IPS-15b (cell line): ENCODE measurements around the gene HNRNPF.
"Not testable (repeated sequence)": the region's sequence is repeated elsewhere in the genome, so short reads cannot be mapped to it uniquely, and the experiment has no call there.

Experiments
- H3K27me3 ChIP-seq: one replicate; pipeline ENCODE4 v1.6.1; 2013; ENCODE audit warnings: low read length; ENCODE audit not compliant: control insufficient read depth, insufficient read depth
- H3K36me3 ChIP-seq: one replicate; pipeline ENCODE4 v1.6.1; 2013; ENCODE audit warnings: low read length; ENCODE audit not compliant: control insufficient read depth, insufficient read depth
- H3K4me1 ChIP-seq: one replicate; pipeline ENCODE4 v1.6.1; 2013; ENCODE audit warnings: mild to moderate bottlenecking, low read length; ENCODE audit not compliant: control insufficient read depth, insufficient read depth
- H3K4me3 ChIP-seq: one replicate; pipeline ENCODE4 v1.5.1; 2013; ENCODE audit warnings: low read depth, low read length
- H3K9ac ChIP-seq: one replicate; pipeline ENCODE4 v1.6.1; 2013; ENCODE audit warnings: low read depth, mild to moderate bottlenecking, low read length
- H3K9me3 ChIP-seq: one replicate; pipeline ENCODE4 v1.6.1; 2013; ENCODE audit warnings: mild to moderate bottlenecking, low read length; ENCODE audit not compliant: control insufficient read depth, insufficient read depth

HNRNPF gene

DNA sequence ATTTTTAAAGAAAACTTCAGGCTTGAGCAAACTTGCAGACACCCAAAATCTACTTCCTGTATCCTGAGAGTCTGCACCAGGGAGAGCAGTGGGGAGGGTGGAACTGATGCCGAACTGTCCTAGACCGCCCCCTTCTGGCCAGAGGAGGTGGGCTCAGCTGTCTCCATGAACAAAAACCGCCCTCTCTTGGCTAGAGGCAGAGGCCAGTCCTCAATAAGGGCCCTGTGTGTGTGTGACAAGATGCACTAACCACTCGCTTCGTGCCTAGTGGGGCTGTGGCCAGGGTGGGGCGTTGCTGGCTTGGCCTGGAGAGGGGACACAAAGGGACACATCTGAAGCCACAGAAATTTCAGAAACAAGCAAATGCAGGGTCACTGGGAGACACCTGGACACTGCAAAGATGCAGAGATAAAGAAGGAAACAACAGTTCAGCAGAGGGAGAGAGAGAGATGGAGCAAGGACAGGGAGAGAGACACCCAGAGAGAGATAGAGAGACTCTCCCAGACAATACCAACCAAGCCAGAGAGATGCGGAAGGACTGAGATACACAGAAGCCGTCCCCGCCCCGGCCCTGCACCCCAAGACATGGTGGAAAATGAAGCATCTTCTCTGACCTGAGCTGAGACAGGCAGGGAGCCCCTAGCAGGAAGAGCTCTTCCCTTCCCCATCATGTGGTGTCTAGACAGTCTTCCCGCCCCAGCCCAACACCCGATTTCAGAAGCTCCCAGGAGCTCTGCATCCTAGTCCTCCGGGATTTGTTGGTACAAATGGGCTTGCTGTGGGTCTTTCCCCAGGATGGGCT is 60.3 kb downstream of the HNRNPF start:
- no peaks in the 10 kb centered on the region for H3K27me3 ChIP-seq
- no peak overlapping the region for H3K9ac ChIP-seq
- H3K4me3 ChIP-seq: no peak overlapping the region
- peaks cover 3% of the 10 kb centered on the region for H3K4me1 ChIP-seq
- no peaks in the 10 kb centered on the region for H3K9me3 ChIP-seq
- H3K36me3 ChIP-seq: no peaks in the 10 kb centered on the region

DNA sequence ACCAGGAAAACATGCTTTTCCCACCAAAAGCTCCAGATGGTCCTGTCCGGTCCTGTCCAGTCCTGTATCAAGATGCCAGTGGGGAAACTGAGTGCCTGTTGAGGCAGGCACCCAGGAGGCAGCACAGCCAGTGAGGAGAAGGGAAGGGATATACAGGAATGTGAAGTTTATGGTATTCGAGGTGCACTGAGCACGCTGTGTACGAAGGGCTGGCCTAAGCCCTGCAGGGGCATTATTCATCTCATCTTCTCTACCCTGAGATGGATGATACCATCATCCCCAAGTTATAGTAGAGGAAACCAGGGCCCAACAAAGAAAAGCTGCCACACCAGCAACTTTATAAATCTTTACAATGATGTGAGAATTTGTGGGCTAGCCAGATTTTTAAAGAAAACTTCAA is 61.0 kb downstream of the HNRNPF start:
- no peaks in the 10 kb centered on the region for H3K4me1 ChIP-seq

GRCh38 chr10:43344051-43344450 is 64.9 kb downstream of the HNRNPF start:
- Histone ChIP-seq H3K4me1 (no peaks in the 10 kb centered on the region), H3K4me3 (no peak overlapping the region), H3K36me3 (no peaks in the 10 kb centered on the region), H3K27me3 (peaks cover 9% of the 10 kb centered on the region), H3K9me3 (no peaks in the 10 kb centered on the region), H3K9ac (no peak overlapping the region)

More for the DNA sequence above, 61.0 kb downstream of the HNRNPF start:
- H3K9me3 ChIP-seq: no peaks in the 10 kb centered on the region
- no peaks in the 10 kb centered on the region for H3K27me3 ChIP-seq
- no peak overlapping the region for H3K4me3 ChIP-seq
- H3K36me3 ChIP-seq: no peaks in the 10 kb centered on the region
- H3K9ac ChIP-seq: no peak overlapping the region

DNA sequence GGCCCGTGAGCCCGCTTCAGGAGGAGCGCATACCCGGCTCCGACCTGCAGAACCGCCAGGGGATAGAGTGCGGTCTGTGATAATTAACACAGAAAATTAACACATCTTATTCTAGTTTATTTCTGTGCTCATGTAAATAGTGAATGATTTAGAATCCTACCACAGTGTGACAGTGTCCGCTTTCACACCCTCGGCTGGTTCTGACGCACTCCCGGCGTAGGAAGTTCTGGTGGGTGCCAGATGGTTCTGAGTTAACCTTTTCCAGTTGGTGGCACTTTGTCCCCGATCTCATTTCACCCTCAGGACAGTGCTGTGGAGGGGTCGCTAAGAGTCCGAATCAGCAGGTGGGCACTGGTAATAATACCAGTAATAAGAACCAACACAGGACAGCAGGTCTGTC is 65.9 kb downstream of the HNRNPF start:
- Histone ChIP-seq H3K36me3 (no peaks in the 10 kb centered on the region), H3K9me3 (no peaks in the 10 kb centered on the region), H3K27me3 (peaks cover 9% of the 10 kb centered on the region), H3K9ac (no peak overlapping the region), H3K4me1 (peaks cover 4% of the 10 kb centered on the region), H3K4me3 (no peak overlapping the region)

- H3K4me1 ChIP-seq: peaks cover 6% of the 10 kb centered on the region
- no peaks in the 10 kb centered on the region for H3K9me3 ChIP-seq
- H3K36me3 ChIP-seq: no peaks in the 10 kb centered on the region
- no peak overlapping the region for H3K9ac ChIP-seq
- peaks cover 9% of the 10 kb centered on the region for H3K27me3 ChIP-seq
- H3K4me3 ChIP-seq: no peak overlapping the region
Observed at GRCh38 chr10:43342279-43343125, 66.5 kb downstream of the HNRNPF start.

- Histone ChIP-seq H3K27me3 (peaks cover 9% of the 10 kb centered on the region), H3K9ac (no peak overlapping the region), H3K36me3 (no peaks in the 10 kb centered on the region), H3K4me1 (peaks cover 13% of the 10 kb centered on the region), H3K9me3 (no peaks in the 10 kb centered on the region), H3K4me3 (no peak overlapping the region)
Observed at GRCh38 chr10:43341450-43341849, 67.5 kb downstream of the HNRNPF start.

DNA sequence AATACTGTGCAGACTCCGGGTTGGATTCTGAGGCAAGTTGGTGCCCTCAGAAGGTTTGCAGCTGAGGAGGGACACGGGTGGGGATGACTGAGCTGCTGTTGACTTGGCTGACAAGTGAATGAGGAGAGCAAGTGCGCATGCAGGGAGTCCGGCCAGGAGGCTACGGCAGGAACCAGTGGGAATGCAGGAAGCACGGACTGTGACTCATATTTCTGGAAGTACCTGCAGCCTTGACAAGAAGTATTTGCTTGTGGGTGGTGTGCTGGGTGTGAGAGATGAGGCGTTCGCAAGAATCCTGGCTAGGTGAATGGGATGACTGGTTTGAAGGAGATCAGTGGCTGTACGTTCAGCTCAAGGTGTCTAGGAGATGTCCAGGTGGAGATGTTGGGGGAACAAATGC is 68.4 kb downstream of the HNRNPF start:
- H3K4me1 ChIP-seq: peaks cover 13% of the 10 kb centered on the region
- H3K4me3 ChIP-seq: no peak overlapping the region
- H3K9me3 ChIP-seq: no peaks in the 10 kb centered on the region
- peaks cover 9% of the 10 kb centered on the region for H3K27me3 ChIP-seq
- no peaks in the 10 kb centered on the region for H3K36me3 ChIP-seq
- H3K9ac ChIP-seq: no peak overlapping the region

DNA sequence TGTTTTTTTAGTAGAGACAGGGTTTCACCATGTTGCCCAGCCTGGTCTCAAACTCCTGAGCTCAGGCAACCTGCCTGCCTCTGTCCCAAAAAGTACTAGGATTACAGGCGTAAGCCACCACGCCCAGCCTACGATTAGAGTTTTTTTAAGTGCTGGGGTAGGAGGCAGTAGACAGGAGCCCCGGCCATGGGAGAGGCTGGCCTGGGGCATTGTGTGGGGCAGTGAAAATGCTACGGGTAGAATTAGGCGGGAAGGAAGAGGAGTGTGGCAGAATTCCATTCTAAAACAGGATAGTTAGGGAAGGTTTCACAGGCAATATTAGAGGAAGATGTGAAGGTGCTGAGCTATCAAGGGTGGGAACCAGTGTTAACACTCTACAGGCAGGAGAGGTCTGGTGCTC is 68.9 kb downstream of the HNRNPF start:
- peaks cover 13% of the 10 kb centered on the region for H3K4me1 ChIP-seq
- no peak overlapping the region for H3K9ac ChIP-seq
- peaks cover 9% of the 10 kb centered on the region for H3K27me3 ChIP-seq
- H3K36me3 ChIP-seq: no peaks in the 10 kb centered on the region
- no peak overlapping the region for H3K4me3 ChIP-seq
- H3K9me3 ChIP-seq: no peaks in the 10 kb centered on the region

DNA sequence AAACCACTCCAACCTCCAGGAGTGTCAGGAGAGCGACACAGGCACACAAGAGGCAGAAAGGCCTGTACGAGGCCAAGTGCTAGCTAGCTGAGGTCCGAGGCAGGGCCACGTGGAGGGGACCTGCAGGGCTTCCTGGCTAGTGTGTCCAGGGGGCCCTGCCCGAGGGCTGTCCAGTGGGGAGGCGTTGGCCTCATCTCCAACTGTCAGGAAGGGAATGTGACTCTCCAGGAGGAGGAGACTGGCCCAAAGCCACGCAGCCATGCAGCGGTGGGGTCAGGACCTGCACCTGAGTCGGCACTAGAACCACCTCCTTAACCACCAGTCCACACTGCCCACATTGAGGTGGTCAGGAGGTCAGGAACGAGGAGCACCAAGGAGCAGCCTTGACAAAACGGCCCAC is 69.8 kb downstream of the HNRNPF start:
- H3K4me1 ChIP-seq: peaks cover 13% of the 10 kb centered on the region
- peaks cover 9% of the 10 kb centered on the region for H3K27me3 ChIP-seq
- no peaks in the 10 kb centered on the region for H3K9me3 ChIP-seq
- no peak overlapping the region for H3K9ac ChIP-seq
- H3K4me3 ChIP-seq: no peak overlapping the region
- no peaks in the 10 kb centered on the region for H3K36me3 ChIP-seq

DNA sequence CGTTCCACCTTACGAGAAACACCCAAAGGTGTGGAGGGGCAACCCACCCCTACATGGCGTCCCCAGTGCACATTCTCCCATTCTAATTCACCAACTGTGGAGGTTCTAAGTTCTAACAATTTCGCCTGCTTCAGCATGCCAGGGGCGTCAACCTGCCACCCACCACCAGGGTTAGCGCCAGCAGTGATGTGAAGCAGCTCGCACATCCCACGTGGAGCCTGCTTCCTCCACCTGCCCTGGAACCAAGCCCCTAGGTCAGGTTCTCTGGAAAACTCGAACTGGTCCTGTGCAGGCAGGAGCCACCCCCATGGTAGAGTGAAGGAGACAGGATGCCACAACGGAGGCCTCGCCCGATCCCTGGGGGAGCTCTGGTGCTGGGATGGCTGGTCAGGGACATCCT is 70.9 kb downstream of the HNRNPF start:
- Histone ChIP-seq H3K27me3 (peaks cover 9% of the 10 kb centered on the region), H3K4me3 (no peak overlapping the region), H3K4me1 (peaks cover 13% of the 10 kb centered on the region), H3K9me3 (no peaks in the 10 kb centered on the region), H3K36me3 (no peaks in the 10 kb centered on the region), H3K9ac (no peak overlapping the region)

DNA sequence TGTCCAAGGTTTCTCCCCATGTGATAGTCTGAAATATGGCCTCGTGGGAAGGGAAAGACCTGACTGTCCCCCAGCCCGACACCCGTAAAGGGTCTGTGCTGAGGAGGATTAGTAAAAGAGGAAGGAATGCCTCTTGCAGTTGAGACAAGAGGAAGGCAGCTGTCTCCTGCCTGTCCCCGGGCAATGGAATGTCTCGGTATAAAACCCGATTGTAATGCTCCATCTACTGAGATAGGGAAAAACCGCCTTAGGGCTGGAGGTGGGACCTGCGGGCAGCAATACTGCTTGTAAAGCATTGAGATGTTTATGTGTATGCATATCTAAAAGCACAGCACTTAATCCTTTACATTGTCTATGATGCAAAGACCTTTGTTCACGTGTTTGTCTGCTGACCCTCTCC is 71.5 kb downstream of the HNRNPF start:
- not testable (repeated sequence) for H3K9ac ChIP-seq, H3K36me3 ChIP-seq, H3K9me3 ChIP-seq, H3K27me3 ChIP-seq, H3K4me3 ChIP-seq
- peaks cover 18% of the 10 kb centered on the region for H3K4me1 ChIP-seq
